Measurements from ENCODE around the gene HAUS5.

GRCh38 chr19:35641515-35642151, 29.1 kb downstream of the HAUS5 start, which contains the start of gene ETV2:
- no peak for TF ChIP-seq CTCF (IDR thresholded peaks at IDR 0.05; ENCODE audit: insufficient read depth, low read depth, low read length)
- no peak for TF ChIP-seq EZH2 (IDR thresholded peaks at IDR 0.05; ENCODE audit: insufficient read depth, low read length)

All from astrocyte (in vitro differentiated cells and primary cell).